GM13976 (cell line): ENCODE results near the gene CCR9.

Experiments
- DNase-seq: peaks from one replicate; pipeline ENCODE4 v3.0.0; 2012; ENCODE audit warnings: low spot score
- in situ Hi-C: fragments of 300-500 bp; cut with MboI; formaldehyde crosslinking; loops from one replicate; pipeline ENCODE4 v1.12.0; 2022; ENCODE audit warnings: low sequenced_read_pairs, mixed read lengths, inconsistent platforms; ENCODE audit not compliant: unreplicated experiment
- TF ChIP-seq, protein P1 (sequence below): IDR thresholded peaks from 2 replicates; pipeline ENCODE4 v1.5.1; 2012; ENCODE audit warnings: borderline replicate concordance, mild to moderate bottlenecking; ENCODE audit not compliant: insufficient read depth; ENCODE audit errors: extremely low read depth, missing control alignments, control extremely low read depth

The CCR9 gene

GRCh38 chr3:45864760-45865519 lies 21.4 kb upstream of the CCR9 start:
- in situ Hi-C loops: no loop called here
- TF ChIP-seq, protein P1, sequence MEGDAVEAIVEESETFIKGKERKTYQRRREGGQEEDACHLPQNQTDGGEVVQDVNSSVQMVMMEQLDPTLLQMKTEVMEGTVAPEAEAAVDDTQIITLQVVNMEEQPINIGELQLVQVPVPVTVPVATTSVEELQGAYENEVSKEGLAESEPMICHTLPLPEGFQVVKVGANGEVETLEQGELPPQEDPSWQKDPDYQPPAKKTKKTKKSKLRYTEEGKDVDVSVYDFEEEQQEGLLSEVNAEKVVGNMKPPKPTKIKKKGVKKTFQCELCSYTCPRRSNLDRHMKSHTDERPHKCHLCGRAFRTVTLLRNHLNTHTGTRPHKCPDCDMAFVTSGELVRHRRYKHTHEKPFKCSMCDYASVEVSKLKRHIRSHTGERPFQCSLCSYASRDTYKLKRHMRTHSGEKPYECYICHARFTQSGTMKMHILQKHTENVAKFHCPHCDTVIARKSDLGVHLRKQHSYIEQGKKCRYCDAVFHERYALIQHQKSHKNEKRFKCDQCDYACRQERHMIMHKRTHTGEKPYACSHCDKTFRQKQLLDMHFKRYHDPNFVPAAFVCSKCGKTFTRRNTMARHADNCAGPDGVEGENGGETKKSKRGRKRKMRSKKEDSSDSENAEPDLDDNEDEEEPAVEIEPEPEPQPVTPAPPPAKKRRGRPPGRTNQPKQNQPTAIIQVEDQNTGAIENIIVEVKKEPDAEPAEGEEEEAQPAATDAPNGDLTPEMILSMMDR: no peak
- no peak for DNase-seq

- DNase-seq: no peak
- in situ Hi-C loops: no loop called here
- TF ChIP-seq, protein P1: no peak
Observed at GRCh38 chr3:45865563-45865962, 20.8 kb upstream of the CCR9 start.

DNA sequence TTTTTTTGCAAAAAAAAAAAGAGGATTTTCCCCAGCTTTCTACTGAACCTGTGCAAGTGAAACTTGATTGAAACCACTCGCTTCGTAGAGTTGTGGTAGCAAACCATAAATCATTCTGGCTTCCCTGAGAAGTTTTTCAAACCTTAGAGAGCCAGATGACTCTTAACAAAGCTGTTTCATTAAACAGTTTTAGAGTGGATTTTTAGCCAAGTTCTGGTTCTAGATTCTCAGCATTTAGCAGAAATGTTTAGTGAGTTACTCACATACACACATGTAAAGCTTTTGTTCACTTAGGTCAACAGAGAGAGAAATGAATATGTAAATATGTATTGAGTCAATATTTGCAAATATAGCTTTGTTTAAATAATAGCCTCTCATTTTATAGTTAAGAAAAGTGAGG lies 18.1 kb upstream of the CCR9 start:
- TF ChIP-seq, protein P1: no peak
- no peak for DNase-seq
- in situ Hi-C loops: no loop called here

GRCh38 chr3:45868650-45869049 lies 17.7 kb upstream of the CCR9 start:
- in situ Hi-C loops: no loop called here
- no peak for DNase-seq
- TF ChIP-seq, protein P1: no peak

- TF ChIP-seq, protein P1: no peak
- in situ Hi-C loops: no loop called here
- DNase-seq: no peak
Observed at GRCh38 chr3:45869638-45870037, 16.7 kb upstream of the CCR9 start.

DNA sequence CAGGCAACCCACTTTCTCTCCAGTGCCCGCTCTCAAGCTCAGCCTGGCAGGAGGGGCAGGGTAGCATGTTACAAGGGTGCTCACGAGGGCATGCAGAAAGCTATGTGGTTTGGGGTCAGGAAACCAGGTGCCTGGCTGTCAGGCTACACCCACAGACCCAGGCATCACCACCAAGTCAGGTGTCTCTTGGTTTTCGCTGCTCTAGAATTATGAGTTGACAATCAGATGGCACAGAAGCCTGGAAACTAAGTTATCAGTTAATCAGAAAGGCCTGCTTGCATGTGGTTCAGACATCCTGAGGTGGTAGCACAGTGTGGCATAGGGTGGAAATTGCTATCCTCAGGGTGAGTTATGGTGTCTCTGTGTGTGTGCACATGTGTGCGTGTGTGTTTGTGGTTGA lies 16.2 kb upstream of the CCR9 start:
- in situ Hi-C loops: no loop called here
- DNase-seq: no peak
- TF ChIP-seq, protein P1: no peak
